ENCODE data around the gene HP1BP3. TPM values are rescaled to one million over a fixed set of nuclear protein-coding genes. Genes with fewer than 3 reads are reported as not detected.

The HP1BP3 gene
- total RNA-seq, 1 donor from 2014 or later = 228 TPM

Other genes starting within 250 kb of the HP1BP3 start
- 0.37 and 0.43 TPM in 2 replicates for gene FAM43B, start 234.7 kb downstream of the HP1BP3 start, total RNA-seq
- gene CDA, start 198.2 kb downstream of the HP1BP3 start, total RNA-seq = not detected in 2 replicates
- gene PINK1, start 153.8 kb downstream of the HP1BP3 start, total RNA-seq = 54.8 and 55.2 TPM in 2 replicates
- gene DDOST, start 125.9 kb downstream of the HP1BP3 start, total RNA-seq = 266 and 267 TPM in 2 replicates
- 0.11 TPM in 1 of 2 replicates, not detected in the other for gene KIF17, start 69.3 kb downstream of the HP1BP3 start, total RNA-seq
- 0.18 and 0.46 TPM in 2 replicates for gene SH2D5, start 54.6 kb downstream of the HP1BP3 start, total RNA-seq